OCI-LY3 (cell line): ENCODE data around the gene SGO2.

ENCODE experiments used
- H2AFZ ChIP-seq: fragments of 200-600, 300-600 bp; shearing (Covaris generic); 2 replicates; pipeline ENCODE4 v1.6.0; 2014; ENCODE audit warnings: antibody characterized with exemption, low read depth, low read length
- H3K27ac ChIP-seq: fragments of 200-600, 300-600 bp; sonication (generic); 2 replicates; pipeline ENCODE4 v1.5.1; 2014; ENCODE audit warnings: mild to moderate bottlenecking, low read length, moderate library complexity, mixed read lengths
- H3K27me3 ChIP-seq: fragments of 200-600, 300-600 bp; sonication (generic); 2 replicates; pipeline ENCODE4 v1.6.1; 2014; ENCODE audit warnings: low read depth, low read length, mixed read lengths
- H3K36me3 ChIP-seq: fragments of 200-600, 300-600 bp; sonication (generic); replicated peaks from 2 replicates; pipeline ENCODE3; 2014; ENCODE audit warnings: low read depth, low read length, mixed read lengths
- H3K4me1 ChIP-seq: fragments of 300-600, 200-600 bp; sonication (generic); 2 replicates; pipeline ENCODE4 v1.6.1; 2014; ENCODE audit warnings: low read length, mixed read lengths
- H3K4me2 ChIP-seq: fragments of 200-600, 300-600 bp; sonication (generic); 2 replicates; pipeline ENCODE4 v1.6.1; 2014; ENCODE audit warnings: low read length, mixed read lengths
- H3K4me3 ChIP-seq: fragments of 300-600, 200-600 bp; sonication (generic); 2 replicates; pipeline ENCODE4 v1.5.1; 2014; ENCODE audit warnings: antibody characterized with exemption, mild to moderate bottlenecking, low read length, moderate library complexity
- H3K79me2 ChIP-seq: fragments of 300-600, 200-600 bp; shearing (Covaris generic); 2 replicates; pipeline ENCODE4 v1.6.1; 2014; ENCODE audit warnings: mild to moderate bottlenecking, low read length, mixed read lengths
- H3K9ac ChIP-seq: fragments of 300-600, 200-600 bp; shearing (Covaris generic); 2 replicates; pipeline ENCODE4 v1.6.0; 2014; ENCODE audit warnings: mild to moderate bottlenecking, low read length, moderate library complexity
- H3K9me3 ChIP-seq: fragments of 200-600, 300-600 bp; shearing (Covaris generic); 2 replicates; pipeline ENCODE4 v1.6.1; 2014; ENCODE audit warnings: low read length, mixed read lengths; ENCODE audit not compliant: insufficient read depth
- H4K20me1 ChIP-seq: fragments of 200-600, 300-600 bp; sonication (generic); 2 replicates; pipeline ENCODE4 v1.6.1; 2016; ENCODE audit warnings: low read length, mixed read lengths; ENCODE audit not compliant: insufficient read depth
- EZH2phosphoT487 ChIP-seq: fragments of 200-600 bp; shearing (Covaris generic); IDR thresholded peaks from 2 replicates; pipeline ENCODE4 v1.6.1; 2018; ENCODE audit warnings: antibody characterized with exemption, mixed run types, low read depth
- TF ChIP-seq, protein P1 (sequence below): fragments of 200-600, 300-600 bp; sonication (generic); IDR thresholded peaks from 2 replicates; pipeline ENCODE4 v1.5.1; 2014; ENCODE audit warnings: antibody characterized with exemption, low read length, low read depth

Gene SGO2

DNA sequence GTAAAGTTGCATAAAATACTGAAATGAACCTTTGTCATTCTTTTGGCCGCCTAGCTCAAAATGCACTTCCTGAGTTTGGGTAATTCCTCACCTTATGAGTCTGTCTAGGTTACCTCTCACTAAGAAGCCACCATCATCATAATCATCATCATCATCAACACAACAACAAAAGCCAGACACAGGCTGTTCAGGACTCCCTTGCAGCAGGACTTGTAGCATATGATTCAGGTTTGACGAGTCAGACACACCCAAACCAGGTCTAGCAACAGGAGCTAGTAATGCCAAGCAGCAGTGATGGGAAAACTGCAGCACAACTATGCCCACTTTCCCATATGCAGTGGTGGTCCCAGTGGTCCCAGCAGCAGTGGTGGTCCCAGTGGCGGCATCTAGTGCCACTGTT is 2.8 kb upstream of the SGO2 start:
- Histone ChIP-seq H3K4me3 (no peak overlapping the region), H3K36me3 (no peaks in the 10 kb centered on the region), H3K4me2 (no peak overlapping the region), H4K20me1 (no peaks in the 10 kb centered on the region), H3K4me1 (peaks cover 15% of the 10 kb centered on the region), H3K9me3 (no peaks in the 10 kb centered on the region), H2AFZ (no peak overlapping the region), H3K27ac (no peak overlapping the region), H3K79me2 (peaks cover 21% of the 10 kb centered on the region), H3K9ac (no peak overlapping the region), H3K27me3 (no peaks in the 10 kb centered on the region)
- TF ChIP-seq, protein P1, sequence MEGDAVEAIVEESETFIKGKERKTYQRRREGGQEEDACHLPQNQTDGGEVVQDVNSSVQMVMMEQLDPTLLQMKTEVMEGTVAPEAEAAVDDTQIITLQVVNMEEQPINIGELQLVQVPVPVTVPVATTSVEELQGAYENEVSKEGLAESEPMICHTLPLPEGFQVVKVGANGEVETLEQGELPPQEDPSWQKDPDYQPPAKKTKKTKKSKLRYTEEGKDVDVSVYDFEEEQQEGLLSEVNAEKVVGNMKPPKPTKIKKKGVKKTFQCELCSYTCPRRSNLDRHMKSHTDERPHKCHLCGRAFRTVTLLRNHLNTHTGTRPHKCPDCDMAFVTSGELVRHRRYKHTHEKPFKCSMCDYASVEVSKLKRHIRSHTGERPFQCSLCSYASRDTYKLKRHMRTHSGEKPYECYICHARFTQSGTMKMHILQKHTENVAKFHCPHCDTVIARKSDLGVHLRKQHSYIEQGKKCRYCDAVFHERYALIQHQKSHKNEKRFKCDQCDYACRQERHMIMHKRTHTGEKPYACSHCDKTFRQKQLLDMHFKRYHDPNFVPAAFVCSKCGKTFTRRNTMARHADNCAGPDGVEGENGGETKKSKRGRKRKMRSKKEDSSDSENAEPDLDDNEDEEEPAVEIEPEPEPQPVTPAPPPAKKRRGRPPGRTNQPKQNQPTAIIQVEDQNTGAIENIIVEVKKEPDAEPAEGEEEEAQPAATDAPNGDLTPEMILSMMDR: no peak
- TF ChIP-seq EZH2phosphoT487: no peak

DNA sequence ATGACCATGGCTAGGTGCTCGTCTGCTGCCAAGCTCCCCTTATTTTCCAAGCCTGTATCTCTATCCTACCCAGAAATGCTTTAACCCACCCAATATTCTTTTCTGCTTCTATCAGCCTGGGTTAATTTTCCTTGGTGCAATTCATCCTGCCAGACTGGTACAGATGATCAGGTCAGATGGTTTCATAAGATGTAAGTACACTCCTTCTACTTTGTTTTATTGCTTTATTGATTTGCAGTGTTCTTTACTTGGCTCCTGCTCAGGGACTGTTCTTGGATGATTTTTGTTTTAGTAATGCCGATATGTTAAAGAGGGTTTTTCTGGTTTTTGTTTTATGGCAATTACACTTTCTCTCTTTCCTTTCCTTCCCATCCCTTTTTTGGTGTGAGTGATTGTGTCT is 2.4 kb upstream of the SGO2 start:
- TF ChIP-seq, protein P1: no peak
- TF ChIP-seq EZH2phosphoT487: no peak
- no peaks in the 10 kb centered on the region for H3K27me3 ChIP-seq
- H3K36me3 ChIP-seq: no peaks in the 10 kb centered on the region
- no peak overlapping the region for H3K4me3 ChIP-seq
- peaks cover 15% of the 10 kb centered on the region for H3K4me1 ChIP-seq
- H4K20me1 ChIP-seq: no peaks in the 10 kb centered on the region
- no peak overlapping the region for H3K4me2 ChIP-seq
- no peak overlapping the region; the same call in 1 of the 2 replicates for H2AFZ ChIP-seq
- no peak overlapping the region for H3K9ac ChIP-seq
- no peaks in the 10 kb centered on the region for H3K9me3 ChIP-seq
- no peak overlapping the region for H3K27ac ChIP-seq
- H3K79me2 ChIP-seq: peaks cover 25% of the 10 kb centered on the region

DNA sequence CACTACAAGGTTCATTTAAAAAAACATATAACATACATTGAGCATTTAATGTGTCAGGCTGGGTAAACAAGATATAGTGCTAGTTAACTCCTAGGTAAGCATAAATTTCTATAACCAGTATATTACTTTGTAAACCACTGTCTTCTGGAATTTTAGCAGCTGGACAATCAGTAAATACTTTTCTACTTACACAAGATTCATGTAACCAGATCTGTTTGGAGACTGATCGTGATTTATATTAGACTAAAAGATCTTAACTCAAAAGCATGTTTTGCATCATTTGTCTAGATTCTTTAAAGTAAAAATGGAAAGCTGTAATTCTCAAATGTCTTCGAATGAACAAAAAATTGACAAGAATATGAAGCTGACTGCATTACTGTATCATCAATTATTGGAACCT is 941 bp upstream of the SGO2 start:
- Histone ChIP-seq H4K20me1 (peaks cover 2% of the 10 kb centered on the region; the same call in 1 of the 2 replicates), H3K4me3 (peak overlapping the region; percentile 87), H3K36me3 (no peaks in the 10 kb centered on the region), H3K4me2 (peak overlapping the region; percentile 82), H3K27ac (no peak overlapping the region), H3K79me2 (peaks cover 37% of the 10 kb centered on the region), H3K9me3 (no peaks in the 10 kb centered on the region), H2AFZ (peak overlapping the region; percentile 93), H3K27me3 (no peaks in the 10 kb centered on the region), H3K9ac (peak overlapping the region; percentile 61; the same call in 1 of the 2 replicates), H3K4me1 (peaks cover 15% of the 10 kb centered on the region)
- no peak for TF ChIP-seq EZH2phosphoT487
- TF ChIP-seq, protein P1: no peak

DNA sequence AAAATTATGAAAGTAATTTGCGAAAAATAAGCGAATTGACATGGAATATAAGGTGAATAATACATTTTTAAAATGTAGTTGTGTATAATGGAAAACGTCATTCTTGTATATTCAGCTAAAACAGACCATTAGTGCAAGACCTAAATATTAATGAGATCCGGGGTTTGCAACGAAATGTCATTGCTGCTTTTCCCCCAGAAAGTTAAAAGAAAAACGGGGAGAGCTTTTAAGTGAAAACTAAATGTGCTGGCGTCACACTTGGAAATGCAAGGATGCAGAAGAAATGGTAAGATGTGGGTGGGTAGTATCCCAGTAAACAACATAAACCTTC is 491 bp upstream of the SGO2 start:
- H3K4me1 ChIP-seq: peaks cover 15% of the 10 kb centered on the region
- peaks cover 6% of the 10 kb centered on the region; the same call in 1 of the 2 replicates for H4K20me1 ChIP-seq
- H3K4me2 ChIP-seq: peak overlapping the region; percentile 82
- no peak overlapping the region for H3K27ac ChIP-seq
- H2AFZ ChIP-seq: peak overlapping the region; percentile 93
- H3K36me3 ChIP-seq: no peaks in the 10 kb centered on the region
- peak overlapping the region; percentile 87 for H3K4me3 ChIP-seq
- no peaks in the 10 kb centered on the region for H3K9me3 ChIP-seq
- TF ChIP-seq EZH2phosphoT487: no peak
- TF ChIP-seq, protein P1: no peak
- H3K9ac ChIP-seq: peak overlapping the region; percentile 61
- H3K79me2 ChIP-seq: peaks cover 41% of the 10 kb centered on the region
- H3K27me3 ChIP-seq: no peaks in the 10 kb centered on the region
